SK-N-MC (cell line): ENCODE measurements around the gene PRKD1.

Experiments
- EZH2 ChIP-seq: fragments of 200-600 bp; sonication (generic); IDR thresholded peaks from one replicate; pipeline ENCODE4 v1.6.1; 2017; ENCODE audit warnings: antibody characterized with exemption
- POLR2AphosphoS5 ChIP-seq: IDR thresholded peaks from 2 replicates; pipeline ENCODE4 v1.6.1; 2012; ENCODE audit warnings: mild to moderate bottlenecking, low read depth, low read length, borderline replicate concordance

DNA sequence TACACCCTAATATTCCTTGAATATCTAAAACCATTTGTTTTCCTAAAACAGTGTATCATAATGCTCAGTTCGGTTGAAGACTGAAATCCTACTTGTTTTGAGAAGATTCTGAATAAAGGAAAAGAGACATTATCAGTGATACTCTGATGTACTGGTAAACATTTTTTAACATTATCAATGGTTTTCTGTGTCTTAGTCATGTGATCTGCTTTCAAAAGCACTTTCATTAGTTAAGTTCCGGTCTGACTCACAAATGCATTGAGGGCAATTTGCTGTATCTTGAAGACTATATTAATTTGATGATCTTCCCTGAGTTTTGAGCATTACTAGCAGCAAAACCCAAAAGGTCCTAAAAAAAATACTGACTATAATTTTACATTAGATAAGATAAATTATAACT is 145.6 kb downstream of the PRKD1 start:
- TF ChIP-seq POLR2AphosphoS5 (no peak), EZH2 (no peak)
